Measurements from ENCODE around the gene SHC3. TPM values are rescaled to one million over a fixed set of nuclear protein-coding genes. Genes with fewer than 3 reads are reported as not detected.

Gene SHC3, protein sequence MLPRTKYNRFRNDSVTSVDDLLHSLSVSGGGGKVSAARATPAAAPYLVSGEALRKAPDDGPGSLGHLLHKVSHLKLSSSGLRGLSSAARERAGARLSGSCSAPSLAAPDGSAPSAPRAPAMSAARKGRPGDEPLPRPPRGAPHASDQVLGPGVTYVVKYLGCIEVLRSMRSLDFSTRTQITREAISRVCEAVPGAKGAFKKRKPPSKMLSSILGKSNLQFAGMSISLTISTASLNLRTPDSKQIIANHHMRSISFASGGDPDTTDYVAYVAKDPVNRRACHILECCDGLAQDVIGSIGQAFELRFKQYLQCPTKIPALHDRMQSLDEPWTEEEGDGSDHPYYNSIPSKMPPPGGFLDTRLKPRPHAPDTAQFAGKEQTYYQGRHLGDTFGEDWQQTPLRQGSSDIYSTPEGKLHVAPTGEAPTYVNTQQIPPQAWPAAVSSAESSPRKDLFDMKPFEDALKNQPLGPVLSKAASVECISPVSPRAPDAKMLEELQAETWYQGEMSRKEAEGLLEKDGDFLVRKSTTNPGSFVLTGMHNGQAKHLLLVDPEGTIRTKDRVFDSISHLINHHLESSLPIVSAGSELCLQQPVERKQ
- under 1 TPM; 0.02 to 0.09 (median 0.08) TPM for total RNA-seq
- total RNA-seq (2013) = 0.14 TPM

DNA sequence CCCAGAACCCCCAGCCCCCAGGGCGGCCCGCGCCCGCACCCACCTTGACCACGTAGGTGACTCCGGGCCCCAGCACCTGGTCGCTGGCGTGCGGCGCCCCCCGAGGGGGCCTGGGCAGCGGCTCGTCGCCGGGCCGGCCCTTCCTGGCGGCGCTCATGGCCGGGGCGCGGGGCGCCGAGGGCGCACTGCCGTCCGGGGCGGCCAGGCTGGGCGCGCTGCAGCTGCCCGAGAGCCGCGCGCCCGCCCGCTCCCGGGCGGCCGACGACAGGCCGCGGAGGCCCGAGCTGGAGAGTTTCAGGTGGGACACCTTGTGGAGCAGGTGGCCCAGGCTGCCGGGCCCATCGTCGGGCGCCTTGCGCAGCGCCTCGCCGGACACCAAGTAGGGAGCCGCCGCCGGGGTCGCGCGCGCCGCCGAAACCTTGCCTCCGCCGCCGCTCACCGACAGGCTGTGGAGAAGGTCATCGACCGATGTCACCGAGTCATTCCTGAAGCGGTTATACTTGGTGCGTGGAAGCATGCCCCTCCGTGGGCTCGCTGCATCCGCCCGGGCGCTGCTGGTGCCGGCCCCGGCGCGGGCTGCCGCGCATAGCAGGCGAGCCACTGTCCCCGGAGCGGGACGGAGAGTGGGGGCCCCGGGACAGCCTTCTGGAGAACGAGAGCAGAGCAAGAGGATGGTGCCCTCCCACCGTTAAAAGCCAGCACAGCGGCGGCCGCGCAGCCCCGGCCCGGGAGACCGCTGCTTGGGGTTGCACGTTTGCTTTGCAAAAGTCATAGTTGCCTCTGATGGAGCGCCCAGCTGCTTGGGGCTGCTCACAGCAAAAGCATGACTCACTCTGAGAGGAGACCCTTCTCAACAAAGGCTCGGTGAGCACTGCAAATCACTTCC lies at the start of gene SHC3:
TSS of gene SHC3 (minus strand) at position 875 of the 886 bp plus-strand sequence. CDS start at position 517, 358 bp downstream.
- WGBS (ENCODE audit: insufficient coverage) = 3% methylated on average over 96 of the region's 96 CpGs
- Mint-ChIP-seq H3K9me3 (no peaks in the 10 kb centered on the region), H3K4me1 (peaks cover 8 to 19% of the 10 kb centered on the region in 2 donors), H3K27me3 (ENCODE audit: low read depth in 2 of 2) (peaks cover 38 to 63% of the 10 kb centered on the region in 2 donors), H3K36me3 (no peaks in the 10 kb centered on the region), H3K27ac (no peak within 1 kb of the TSS), H3K4me3 (no peak within 1 kb of the TSS)
- TF ChIP-seq, protein P1, sequence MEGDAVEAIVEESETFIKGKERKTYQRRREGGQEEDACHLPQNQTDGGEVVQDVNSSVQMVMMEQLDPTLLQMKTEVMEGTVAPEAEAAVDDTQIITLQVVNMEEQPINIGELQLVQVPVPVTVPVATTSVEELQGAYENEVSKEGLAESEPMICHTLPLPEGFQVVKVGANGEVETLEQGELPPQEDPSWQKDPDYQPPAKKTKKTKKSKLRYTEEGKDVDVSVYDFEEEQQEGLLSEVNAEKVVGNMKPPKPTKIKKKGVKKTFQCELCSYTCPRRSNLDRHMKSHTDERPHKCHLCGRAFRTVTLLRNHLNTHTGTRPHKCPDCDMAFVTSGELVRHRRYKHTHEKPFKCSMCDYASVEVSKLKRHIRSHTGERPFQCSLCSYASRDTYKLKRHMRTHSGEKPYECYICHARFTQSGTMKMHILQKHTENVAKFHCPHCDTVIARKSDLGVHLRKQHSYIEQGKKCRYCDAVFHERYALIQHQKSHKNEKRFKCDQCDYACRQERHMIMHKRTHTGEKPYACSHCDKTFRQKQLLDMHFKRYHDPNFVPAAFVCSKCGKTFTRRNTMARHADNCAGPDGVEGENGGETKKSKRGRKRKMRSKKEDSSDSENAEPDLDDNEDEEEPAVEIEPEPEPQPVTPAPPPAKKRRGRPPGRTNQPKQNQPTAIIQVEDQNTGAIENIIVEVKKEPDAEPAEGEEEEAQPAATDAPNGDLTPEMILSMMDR (IDR thresholded peaks at IDR 0.05) = no peak
- H3K4me1 ChIP-seq (ENCODE audit: control insufficient read depth, insufficient read depth, low read length) = peaks cover 8% of the 10 kb centered on the region
- no peaks in the 10 kb centered on the region for H3K36me3 ChIP-seq (ENCODE audit: control insufficient read depth, insufficient read depth, low read length)
- H3K27me3 ChIP-seq (ENCODE audit: control insufficient read depth, insufficient read depth, low read length) = peaks cover 24% of the 10 kb centered on the region
- H3K27ac ChIP-seq (ENCODE audit: low read length) = no peak within 1 kb of the TSS
- intact Hi-C loops (cut with micrococcal nuclease) = no loop called here
- no peak for DNase-seq
- no peak within 1 kb of the TSS for H3K4me3 ChIP-seq (ENCODE audit: low read length)
- H3K9me3 ChIP-seq (ENCODE audit: control insufficient read depth, insufficient read depth, low read length) = no peaks in the 10 kb centered on the region
- no peak for ATAC-seq

DNA sequence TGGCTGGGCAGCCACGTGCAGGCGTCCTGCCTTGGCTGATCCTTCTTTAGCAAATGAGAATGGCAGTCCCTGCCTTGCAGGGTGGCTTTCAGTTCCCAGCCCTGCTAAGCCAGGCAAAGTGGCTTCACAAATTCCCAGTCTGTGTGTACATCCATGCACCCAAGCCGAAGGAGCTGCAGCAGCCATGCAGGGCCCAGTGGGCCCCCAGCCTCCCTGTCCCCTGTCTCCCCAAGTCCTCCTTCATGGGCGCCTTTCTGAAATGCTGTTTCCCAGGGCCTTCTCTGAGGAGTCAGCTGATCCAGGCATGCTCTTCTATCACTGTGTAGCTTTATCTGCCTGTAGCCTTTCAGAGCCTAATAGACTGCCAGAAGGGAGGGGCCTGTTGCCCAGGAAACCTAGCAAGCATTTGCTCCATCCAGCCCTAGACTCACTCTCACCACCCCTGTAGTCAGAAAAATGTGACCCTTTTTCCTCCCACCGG lies 47.4 kb upstream of the SHC3 start:
- no peak overlapping the region for H3K27ac ChIP-seq (ENCODE audit: low read length)
- H3K4me3 ChIP-seq (ENCODE audit: low read length) = no peak overlapping the region
- no peak for ATAC-seq
- Mint-ChIP-seq H3K4me1 (no peaks in the 10 kb centered on the region), H3K36me3 (no peaks in the 10 kb centered on the region), H3K9me3 (no peaks in the 10 kb centered on the region), H3K27ac (no peak overlapping the region), H3K4me3 (no peak overlapping the region), H3K27me3 (ENCODE audit: low read depth in 2 of 2) (peaks cover 16 to 62% of the 10 kb centered on the region in 2 donors)
- intact Hi-C loops (cut with micrococcal nuclease) = no loop called here
- WGBS (ENCODE audit: insufficient coverage) = 82% methylated on average over 5 of the region's 5 CpGs
- H3K9me3 ChIP-seq (ENCODE audit: control insufficient read depth, insufficient read depth, low read length) = no peaks in the 10 kb centered on the region
- H3K4me1 ChIP-seq (ENCODE audit: control insufficient read depth, insufficient read depth, low read length) = no peaks in the 10 kb centered on the region
- no peak for DNase-seq
- TF ChIP-seq, protein P1 (IDR thresholded peaks at IDR 0.05) = no peak
- H3K36me3 ChIP-seq (ENCODE audit: control insufficient read depth, insufficient read depth, low read length) = no peaks in the 10 kb centered on the region
- H3K27me3 ChIP-seq (ENCODE audit: control insufficient read depth, insufficient read depth, low read length) = peaks cover 5% of the 10 kb centered on the region

DNA sequence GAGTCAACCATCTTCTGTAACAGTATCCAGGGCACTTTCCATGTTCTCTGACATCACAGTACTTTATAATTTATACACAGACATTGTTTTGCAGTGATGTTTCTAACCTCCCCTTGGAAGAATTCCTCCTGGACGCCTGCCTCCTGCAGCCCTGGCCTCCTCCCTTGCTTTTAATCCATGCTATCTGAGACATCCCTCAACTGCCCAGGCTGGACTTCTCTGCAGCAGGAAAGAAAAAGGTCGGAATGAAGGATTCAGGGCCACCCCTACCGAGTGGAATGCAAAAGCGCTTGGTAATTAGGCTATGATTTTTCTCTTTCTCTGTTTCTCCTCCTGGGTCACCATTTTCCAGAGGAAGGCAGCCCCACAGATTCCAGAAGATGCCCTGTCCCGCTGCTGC lies 47.0 kb upstream of the SHC3 start:
- no peaks in the 10 kb centered on the region for H3K9me3 Mint-ChIP-seq
- no peaks in the 10 kb centered on the region for H3K36me3 Mint-ChIP-seq
- H3K4me3 Mint-ChIP-seq = no peak overlapping the region
- no peak overlapping the region for H3K27ac Mint-ChIP-seq
- H3K27me3 ChIP-seq (ENCODE audit: control insufficient read depth, insufficient read depth, low read length) = peaks cover 5% of the 10 kb centered on the region
- no peak overlapping the region for H3K27ac ChIP-seq (ENCODE audit: low read length)
- intact Hi-C loops (cut with micrococcal nuclease) = no loop called here
- H3K4me1 ChIP-seq (ENCODE audit: control insufficient read depth, insufficient read depth, low read length) = no peaks in the 10 kb centered on the region
- no peaks in the 10 kb centered on the region for H3K9me3 ChIP-seq (ENCODE audit: control insufficient read depth, insufficient read depth, low read length)
- peaks cover 17 to 62% of the 10 kb centered on the region in 2 donors for H3K27me3 Mint-ChIP-seq (ENCODE audit: low read depth in 2 of 2)
- no peak overlapping the region for H3K4me3 ChIP-seq (ENCODE audit: low read length)
- ATAC-seq (no peak), DNase-seq (no peak)
- 87% methylated on average over 5 of the region's 5 CpGs for WGBS (ENCODE audit: insufficient coverage)
- TF ChIP-seq, protein P1 (IDR thresholded peaks at IDR 0.05) = no peak
- H3K4me1 Mint-ChIP-seq = no peaks in the 10 kb centered on the region
- H3K36me3 ChIP-seq (ENCODE audit: control insufficient read depth, insufficient read depth, low read length) = no peaks in the 10 kb centered on the region

Measured in natural killer cell (primary cell).